PC-3 (cell line): ENCODE data around the gene MYH14. TPM values are rescaled to one million over a fixed set of nuclear protein-coding genes. Genes with fewer than 3 reads are reported as not detected.
A peak's percentile ranks its signal among the peaks of the same experiment; 100 is the strongest.

Experiments used
- ATAC-seq: fragments of 200-7000 bp; cut with Tn5 transposase; 2 replicates; pipeline ENCODE4 v1.9.1; 2020; ENCODE audit warnings: mild to moderate bottlenecking, moderate library complexity
- BruUV-seq: library from RNA; stranded (reverse); fragments of 400-500 nt; replicated peaks from 2 replicates; lab custom pipeline; 2021; lab: Mats Ljungman, UMichigan
- CTCF ChIA-PET: fragments of 300-600 bp; sonication (Branson Sonifier 250); formaldehyde crosslinking; loops from one replicate; lab custom pipeline; 2022; ENCODE audit warnings: antibody characterized with exemption; lab: Charles Lee
- POLR2A ChIA-PET: fragments of 300-600 bp; sonication (Branson Sonifier 250); formaldehyde crosslinking; loops from one replicate; lab custom pipeline; 2022; ENCODE audit warnings: antibody characterized with exemption; ENCODE audit not compliant: unreplicated experiment; lab: Charles Lee
- DNase-seq: peaks from one replicate; pipeline ENCODE4 v3.0.0-alpha.2; 2015
- H2AFZ ChIP-seq: fragments of 300-600 bp; sonication (generic); 2 replicates; pipeline ENCODE4 v1.6.0; 2016; ENCODE audit warnings: antibody characterized with exemption, low read length
- H3F3A ChIP-seq: fragments of 300-600 bp; sonication (generic); one replicate; pipeline ENCODE4 v1.6.0; 2017; ENCODE audit warnings: antibody characterized with exemption, low read length, control low read depth, mild to moderate bottlenecking; ENCODE audit not compliant: unreplicated experiment
- H3K27ac ChIP-seq: fragments of 300-600 bp; sonication (generic); 2 replicates; pipeline ENCODE4 v1.5.1; 2016; ENCODE audit warnings: mild to moderate bottlenecking, low read length
- H3K27me3 ChIP-seq: fragments of 300-600 bp; sonication (generic); 2 replicates; pipeline ENCODE4 v1.6.1; 2016; ENCODE audit warnings: low read length, mixed read lengths
- H3K36me3 ChIP-seq: fragments of 300-600 bp; sonication (generic); 2 replicates; pipeline ENCODE4 v1.6.1; 2016; ENCODE audit warnings: low read depth, mixed run types, low read length, mixed read lengths
- H3K4me1 ChIP-seq: fragments of 300-600 bp; sonication (generic); 2 replicates; pipeline ENCODE4 v1.5.1; 2016; ENCODE audit warnings: low read length; ENCODE audit not compliant: insufficient read depth
- H3K4me2 ChIP-seq: fragments of 300-600 bp; sonication (generic); 2 replicates; pipeline ENCODE4 v1.6.0; 2016; ENCODE audit warnings: low read length
- H3K4me3 ChIP-seq: fragments of 300-600 bp; sonication (generic); 2 replicates; pipeline ENCODE4 v1.5.1; 2016; ENCODE audit warnings: mild to moderate bottlenecking, low read length, mixed read lengths
- H3K79me2 ChIP-seq: fragments of 300-600 bp; sonication (generic); 2 replicates; pipeline ENCODE4 v1.6.1; 2017; ENCODE audit warnings: low read length, mixed read lengths
- H3K9ac ChIP-seq: fragments of 300-600 bp; sonication (generic); 2 replicates; pipeline ENCODE4 v1.6.0; 2016; ENCODE audit warnings: mild to moderate bottlenecking, low read length
- H3K9me2 ChIP-seq: fragments of 300-600 bp; sonication (generic); replicated peaks from 2 replicates; pipeline ENCODE4 v1.6.1; 2016; ENCODE audit warnings: mixed run types, low read length, mixed read lengths
- H3K9me3 ChIP-seq: fragments of 300-600 bp; sonication (generic); 2 replicates; pipeline ENCODE4 v1.6.1; 2016; ENCODE audit warnings: low read length, mixed read lengths
- H4K20me1 ChIP-seq: fragments of 300-600 bp; sonication (generic); 2 replicates; pipeline ENCODE4 v1.6.1; 2016; ENCODE audit warnings: low read length, mixed read lengths
- EZH2 ChIP-seq: fragments of 300-600 bp; sonication (generic); IDR thresholded peaks from one replicate; pipeline ENCODE4 v1.6.1; 2017; ENCODE audit warnings: antibody characterized with exemption, mild to moderate bottlenecking, low read length; ENCODE audit not compliant: unreplicated experiment
- EZH2phosphoT487 ChIP-seq: fragments of 300-600 bp; sonication (generic); IDR thresholded peaks from 2 replicates; pipeline ENCODE4 v1.6.1; 2018; ENCODE audit warnings: mild to moderate bottlenecking, antibody characterized with exemption, low read length, borderline replicate concordance
- intact Hi-C: fragments of 100-400 bp; cut with micrococcal nuclease; formaldehyde crosslinking; loops from 2 replicates; pipeline ENCODE4 v1.9.0; 2023
- total RNA-seq: library from RNA; depleted of rRNA; stranded (reverse); fragments of >200 nt; gene quantifications from 2 replicates; pipeline ENCODE4 v1.2.3, GENCODE V29; 2014
- TF ChIP-seq, protein P1 (sequence below): fragments of 300-600 bp; sonication (generic); conservative IDR thresholded peaks from 2 replicates; pipeline ENCODE4 v1.5.1; 2017; ENCODE audit warnings: antibody characterized with exemption, low read depth, mild to moderate bottlenecking, low read length

Gene MYH14
- total RNA-seq, 1 experiment from 2014 or later = 20.2 TPM

- no peak for ATAC-seq
- H3K9me3 ChIP-seq = no peaks in the 10 kb centered on the region
- peak overlapping the region; percentile 79 for H3K4me2 ChIP-seq
- no peaks in the 10 kb centered on the region for H3K36me3 ChIP-seq
- no peaks in the 10 kb centered on the region for H3F3A ChIP-seq
- no peaks in the 10 kb centered on the region for H3K79me2 ChIP-seq
- no peaks in the 10 kb centered on the region for H3K27me3 ChIP-seq
- CTCF ChIA-PET = interaction anchor here (0.6 to 1.4 kb wide), 4 partner anchors 28 to 664 kb away, joined by 4 to 8 read pairs (median 4); partner anchors contain the start of gene KCNC3
- H3K9ac ChIP-seq = no peak overlapping the region
- peak overlapping the region; percentile 79 for H2AFZ ChIP-seq
- H3K4me3 ChIP-seq = peak overlapping the region; percentile 60; the same call in 1 of the 2 replicates
- BruUV-seq = no TSS peak
- H3K27ac ChIP-seq = no peak overlapping the region
- TF ChIP-seq EZH2 (no peak), EZH2phosphoT487 (no peak)
- TF ChIP-seq, protein P1, sequence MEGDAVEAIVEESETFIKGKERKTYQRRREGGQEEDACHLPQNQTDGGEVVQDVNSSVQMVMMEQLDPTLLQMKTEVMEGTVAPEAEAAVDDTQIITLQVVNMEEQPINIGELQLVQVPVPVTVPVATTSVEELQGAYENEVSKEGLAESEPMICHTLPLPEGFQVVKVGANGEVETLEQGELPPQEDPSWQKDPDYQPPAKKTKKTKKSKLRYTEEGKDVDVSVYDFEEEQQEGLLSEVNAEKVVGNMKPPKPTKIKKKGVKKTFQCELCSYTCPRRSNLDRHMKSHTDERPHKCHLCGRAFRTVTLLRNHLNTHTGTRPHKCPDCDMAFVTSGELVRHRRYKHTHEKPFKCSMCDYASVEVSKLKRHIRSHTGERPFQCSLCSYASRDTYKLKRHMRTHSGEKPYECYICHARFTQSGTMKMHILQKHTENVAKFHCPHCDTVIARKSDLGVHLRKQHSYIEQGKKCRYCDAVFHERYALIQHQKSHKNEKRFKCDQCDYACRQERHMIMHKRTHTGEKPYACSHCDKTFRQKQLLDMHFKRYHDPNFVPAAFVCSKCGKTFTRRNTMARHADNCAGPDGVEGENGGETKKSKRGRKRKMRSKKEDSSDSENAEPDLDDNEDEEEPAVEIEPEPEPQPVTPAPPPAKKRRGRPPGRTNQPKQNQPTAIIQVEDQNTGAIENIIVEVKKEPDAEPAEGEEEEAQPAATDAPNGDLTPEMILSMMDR = no peak
- DNase-seq = no peak
- H3K9me2 ChIP-seq = no peaks in the 10 kb centered on the region
- intact Hi-C loops = loop anchor here (1.0 kb wide), 3 partner anchors 104 to 427 kb away; no protein-coding TSS in a partner anchor
- H4K20me1 ChIP-seq = no peaks in the 10 kb centered on the region
- H3K4me1 ChIP-seq = no peaks in the 10 kb centered on the region; the same call in 1 of the 2 replicates
- POLR2A ChIA-PET = no interaction called here
Observed at GRCh38 chr19:50356691-50357177, 153.3 kb downstream of the MYH14 start.

GRCh38 chr19:50357178-50358100 lies 154.0 kb downstream of the MYH14 start:
- Histone ChIP-seq H3K9me2 (no peaks in the 10 kb centered on the region), H3K9me3 (no peaks in the 10 kb centered on the region), H3K79me2 (no peaks in the 10 kb centered on the region), H2AFZ (peak overlapping the region; percentile 79), H3K27me3 (no peaks in the 10 kb centered on the region), H3K4me2 (peak overlapping the region; percentile 79), H3K27ac (no peak overlapping the region), H3K9ac (no peak overlapping the region), H3K36me3 (no peaks in the 10 kb centered on the region), H3K4me1 (no peaks in the 10 kb centered on the region; the same call in 1 of the 2 replicates), H4K20me1 (no peaks in the 10 kb centered on the region), H3F3A (no peaks in the 10 kb centered on the region), H3K4me3 (peak overlapping the region; percentile 60)
- CTCF ChIA-PET = interaction anchor here (0.6 to 1.4 kb wide), 8 partner anchors 10 to 663 kb away, joined by 3 to 8 read pairs (median 4); partner anchors contain the start of gene KCNC3
- TSS peak; percentile 69 for BruUV-seq
- POLR2A ChIA-PET = no interaction called here
- ATAC-seq (peak; percentile 84), DNase-seq (peak; percentile 82)
- TF ChIP-seq EZH2 = no peak
- TF ChIP-seq, protein P1 = peak; percentile 89
- intact Hi-C loops = loop anchor here (1.0 kb wide), 3 partner anchors 104 to 426 kb away; no protein-coding TSS in a partner anchor
